HepG2 (cell line): ENCODE results near the gene SYCE3. TPM values are rescaled to one million over a fixed set of nuclear protein-coding genes. Genes with fewer than 3 reads are reported as not detected.

ENCODE experiments used
- YEATS4 ChIP-seq: sonication (generic); formaldehyde crosslinking; IDR thresholded peaks from 2 replicates; pipeline ENCODE4 v1.4.0; 2020; ENCODE audit warnings: missing genetic modification reagents, borderline replicate concordance
- ZNF674 ChIP-seq: sonication (generic); formaldehyde crosslinking; IDR thresholded peaks from 2 replicates; pipeline ENCODE4 v1.5.0; 2020; ENCODE audit warnings: low read depth, mild to moderate bottlenecking, missing genetic modification reagents
- polyA plus RNA-seq, 8 experiments: library from polyadenylated mRNA; depleted of rRNA in 3 of 8; stranded (reverse) in 7 of 8; unstranded in 1 of 8; fragments of >200 nt; fragmentation: Illumina TruSeq in 4 of 8; extraction: Trizol in 4 of 8; gene quantifications; 2 replicates each; pipeline versions ENCODE4 v1.2.1 to v1.2.3, GENCODE V29; 2011 to 2016; ENCODE audit warnings: low read depth in 4 of 8, missing spikeins in 1 of 8, mixed read lengths in 1 of 8; ENCODE audit not compliant: insufficient read depth in 1 of 8
- total RNA-seq, 5 experiments: library from RNA; depleted of rRNA; stranded (reverse); fragments of >200 nt; fragmentation: Illumina TruSeq; extraction: Trizol; gene quantifications; 2 replicates each; pipeline ENCODE4 v1.2.3, GENCODE V29; 2016; ENCODE audit warnings: low read depth in 1 of 5
- TF ChIP-seq, protein P1 (sequence below): sonication (generic); formaldehyde crosslinking; IDR thresholded peaks from 2 replicates; pipeline ENCODE4 v1.4.0; 2020; ENCODE audit warnings: missing genetic modification reagents
- TF ChIP-seq, protein P2 (sequence below): IDR thresholded peaks from 2 replicates; pipeline ENCODE4 v1.6.1; 2012; ENCODE audit warnings: low read length, improper control_type of control experiment
- TF ChIP-seq, protein P3 (sequence below): sonication (generic); formaldehyde crosslinking; IDR thresholded peaks from 2 replicates; pipeline ENCODE4 v1.4.0; 2020; ENCODE audit warnings: missing genetic modification reagents
- TF ChIP-seq, protein P4 (sequence below), 2 experiments: sonication (generic) in 1 of 2; formaldehyde crosslinking in 1 of 2; IDR thresholded peaks; 2 replicates each; pipeline versions ENCODE4 v1.4.0 to v1.6.1; 2016 to 2020; ENCODE audit warnings: borderline replicate concordance in 1 of 2, low read depth in 1 of 2, mild to moderate bottlenecking in 1 of 2, missing genetic modification reagents in 1 of 2
- TF ChIP-seq, protein P5 (sequence below): sonication (generic); formaldehyde crosslinking; IDR thresholded peaks from 2 replicates; pipeline ENCODE4 v1.8.0; 2022; ENCODE audit warnings: missing genetic modification reagents, mild to moderate bottlenecking, borderline replicate concordance
- TF ChIP-seq, protein P6 (sequence below): sonication (generic); formaldehyde crosslinking; IDR thresholded peaks from 2 replicates; pipeline ENCODE4 v1.8.1; 2023; ENCODE audit warnings: missing genetic modification reagents, mild to moderate bottlenecking, borderline replicate concordance

The SYCE3 gene
- total and polyA plus RNA-seq, 2 of the 13 experiments (the other 11 are each of a cell fraction or from before 2014, with no cell fraction given): not detected

DNA sequence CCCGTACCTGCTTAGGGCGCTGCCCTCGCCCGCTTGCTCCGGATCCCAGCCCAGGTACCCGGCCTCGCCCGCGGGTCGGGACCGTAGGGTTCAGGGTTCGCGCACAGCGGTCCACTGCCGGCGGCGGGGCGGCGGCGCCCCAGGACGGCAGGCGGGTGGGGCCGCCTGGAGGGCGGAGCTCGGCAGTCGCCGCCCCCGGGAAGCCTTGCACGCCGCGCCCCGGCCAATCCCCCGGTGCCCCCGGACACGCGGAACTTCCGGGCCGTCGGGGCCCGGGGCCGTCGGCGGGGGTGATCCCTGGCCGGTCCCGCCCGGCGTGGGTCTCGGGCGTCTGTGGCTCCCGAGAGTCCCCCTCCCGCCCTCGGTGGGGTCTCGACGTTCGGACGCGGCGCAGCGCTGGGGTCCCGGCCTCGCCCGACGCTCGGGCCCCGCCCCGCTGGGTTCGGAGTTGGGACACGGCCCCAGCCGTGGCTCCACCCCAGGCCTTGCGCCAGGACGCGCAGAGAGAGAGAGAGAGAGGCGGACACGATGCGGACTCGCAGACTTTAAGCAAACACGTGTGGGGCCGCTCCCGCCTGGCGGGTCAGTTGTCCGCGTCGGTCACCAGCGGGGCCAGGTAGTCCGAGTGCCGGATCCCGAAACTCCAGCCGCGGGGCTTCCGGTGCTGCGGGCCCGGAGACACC lies 32.7 kb downstream of the SYCE3 start, which contains the start of gene TYMP (continued):
- TF ChIP-seq, protein P1, sequence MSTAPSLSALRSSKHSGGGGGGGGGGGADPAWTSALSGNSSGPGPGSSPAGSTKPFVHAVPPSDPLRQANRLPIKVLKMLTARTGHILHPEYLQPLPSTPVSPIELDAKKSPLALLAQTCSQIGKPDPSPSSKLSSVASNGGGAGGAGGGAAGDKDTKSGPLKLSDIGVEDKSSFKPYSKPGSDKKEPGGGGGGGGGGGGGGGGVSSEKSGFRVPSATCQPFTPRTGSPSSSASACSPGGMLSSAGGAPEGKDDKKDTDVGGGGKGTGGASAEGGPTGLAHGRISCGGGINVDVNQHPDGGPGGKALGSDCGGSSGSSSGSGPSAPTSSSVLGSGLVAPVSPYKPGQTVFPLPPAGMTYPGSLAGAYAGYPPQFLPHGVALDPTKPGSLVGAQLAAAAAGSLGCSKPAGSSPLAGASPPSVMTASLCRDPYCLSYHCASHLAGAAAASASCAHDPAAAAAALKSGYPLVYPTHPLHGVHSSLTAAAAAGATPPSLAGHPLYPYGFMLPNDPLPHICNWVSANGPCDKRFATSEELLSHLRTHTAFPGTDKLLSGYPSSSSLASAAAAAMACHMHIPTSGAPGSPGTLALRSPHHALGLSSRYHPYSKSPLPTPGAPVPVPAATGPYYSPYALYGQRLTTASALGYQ (CRISPR knock-in tag): no peak
- TF ChIP-seq ZNF674 (CRISPR knock-in tag) (no peak), YEATS4 (CRISPR knock-in tag) (peak; percentile 76)
- TF ChIP-seq, protein P2, sequence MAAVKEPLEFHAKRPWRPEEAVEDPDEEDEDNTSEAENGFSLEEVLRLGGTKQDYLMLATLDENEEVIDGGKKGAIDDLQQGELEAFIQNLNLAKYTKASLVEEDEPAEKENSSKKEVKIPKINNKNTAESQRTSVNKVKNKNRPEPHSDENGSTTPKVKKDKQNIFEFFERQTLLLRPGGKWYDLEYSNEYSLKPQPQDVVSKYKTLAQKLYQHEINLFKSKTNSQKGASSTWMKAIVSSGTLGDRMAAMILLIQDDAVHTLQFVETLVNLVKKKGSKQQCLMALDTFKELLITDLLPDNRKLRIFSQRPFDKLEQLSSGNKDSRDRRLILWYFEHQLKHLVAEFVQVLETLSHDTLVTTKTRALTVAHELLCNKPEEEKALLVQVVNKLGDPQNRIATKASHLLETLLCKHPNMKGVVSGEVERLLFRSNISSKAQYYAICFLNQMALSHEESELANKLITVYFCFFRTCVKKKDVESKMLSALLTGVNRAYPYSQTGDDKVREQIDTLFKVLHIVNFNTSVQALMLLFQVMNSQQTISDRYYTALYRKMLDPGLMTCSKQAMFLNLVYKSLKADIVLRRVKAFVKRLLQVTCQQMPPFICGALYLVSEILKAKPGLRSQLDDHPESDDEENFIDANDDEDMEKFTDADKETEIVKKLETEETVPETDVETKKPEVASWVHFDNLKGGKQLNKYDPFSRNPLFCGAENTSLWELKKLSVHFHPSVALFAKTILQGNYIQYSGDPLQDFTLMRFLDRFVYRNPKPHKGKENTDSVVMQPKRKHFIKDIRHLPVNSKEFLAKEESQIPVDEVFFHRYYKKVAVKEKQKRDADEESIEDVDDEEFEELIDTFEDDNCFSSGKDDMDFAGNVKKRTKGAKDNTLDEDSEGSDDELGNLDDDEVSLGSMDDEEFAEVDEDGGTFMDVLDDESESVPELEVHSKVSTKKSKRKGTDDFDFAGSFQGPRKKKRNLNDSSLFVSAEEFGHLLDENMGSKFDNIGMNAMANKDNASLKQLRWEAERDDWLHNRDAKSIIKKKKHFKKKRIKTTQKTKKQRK: no peak
- TF ChIP-seq, protein P3, sequence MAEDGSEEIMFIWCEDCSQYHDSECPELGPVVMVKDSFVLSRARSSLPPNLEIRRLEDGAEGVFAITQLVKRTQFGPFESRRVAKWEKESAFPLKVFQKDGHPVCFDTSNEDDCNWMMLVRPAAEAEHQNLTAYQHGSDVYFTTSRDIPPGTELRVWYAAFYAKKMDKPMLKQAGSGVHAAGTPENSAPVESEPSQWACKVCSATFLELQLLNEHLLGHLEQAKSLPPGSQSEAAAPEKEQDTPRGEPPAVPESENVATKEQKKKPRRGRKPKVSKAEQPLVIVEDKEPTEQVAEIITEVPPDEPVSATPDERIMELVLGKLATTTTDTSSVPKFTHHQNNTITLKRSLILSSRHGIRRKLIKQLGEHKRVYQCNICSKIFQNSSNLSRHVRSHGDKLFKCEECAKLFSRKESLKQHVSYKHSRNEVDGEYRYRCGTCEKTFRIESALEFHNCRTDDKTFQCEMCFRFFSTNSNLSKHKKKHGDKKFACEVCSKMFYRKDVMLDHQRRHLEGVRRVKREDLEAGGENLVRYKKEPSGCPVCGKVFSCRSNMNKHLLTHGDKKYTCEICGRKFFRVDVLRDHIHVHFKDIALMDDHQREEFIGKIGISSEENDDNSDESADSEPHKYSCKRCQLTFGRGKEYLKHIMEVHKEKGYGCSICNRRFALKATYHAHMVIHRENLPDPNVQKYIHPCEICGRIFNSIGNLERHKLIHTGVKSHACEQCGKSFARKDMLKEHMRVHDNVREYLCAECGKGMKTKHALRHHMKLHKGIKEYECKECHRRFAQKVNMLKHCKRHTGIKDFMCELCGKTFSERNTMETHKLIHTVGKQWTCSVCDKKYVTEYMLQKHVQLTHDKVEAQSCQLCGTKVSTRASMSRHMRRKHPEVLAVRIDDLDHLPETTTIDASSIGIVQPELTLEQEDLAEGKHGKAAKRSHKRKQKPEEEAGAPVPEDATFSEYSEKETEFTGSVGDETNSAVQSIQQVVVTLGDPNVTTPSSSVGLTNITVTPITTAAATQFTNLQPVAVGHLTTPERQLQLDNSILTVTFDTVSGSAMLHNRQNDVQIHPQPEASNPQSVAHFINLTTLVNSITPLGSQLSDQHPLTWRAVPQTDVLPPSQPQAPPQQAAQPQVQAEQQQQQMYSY (CRISPR knock-in tag): peak; percentile 66; the same call in 1 of the 2 replicates
- TF ChIP-seq, protein P4, sequence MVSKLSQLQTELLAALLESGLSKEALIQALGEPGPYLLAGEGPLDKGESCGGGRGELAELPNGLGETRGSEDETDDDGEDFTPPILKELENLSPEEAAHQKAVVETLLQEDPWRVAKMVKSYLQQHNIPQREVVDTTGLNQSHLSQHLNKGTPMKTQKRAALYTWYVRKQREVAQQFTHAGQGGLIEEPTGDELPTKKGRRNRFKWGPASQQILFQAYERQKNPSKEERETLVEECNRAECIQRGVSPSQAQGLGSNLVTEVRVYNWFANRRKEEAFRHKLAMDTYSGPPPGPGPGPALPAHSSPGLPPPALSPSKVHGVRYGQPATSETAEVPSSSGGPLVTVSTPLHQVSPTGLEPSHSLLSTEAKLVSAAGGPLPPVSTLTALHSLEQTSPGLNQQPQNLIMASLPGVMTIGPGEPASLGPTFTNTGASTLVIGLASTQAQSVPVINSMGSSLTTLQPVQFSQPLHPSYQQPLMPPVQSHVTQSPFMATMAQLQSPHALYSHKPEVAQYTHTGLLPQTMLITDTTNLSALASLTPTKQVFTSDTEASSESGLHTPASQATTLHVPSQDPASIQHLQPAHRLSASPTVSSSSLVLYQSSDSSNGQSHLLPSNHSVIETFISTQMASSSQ (IDR thresholded peaks at IDR 0.05; ENCODE audit: low read depth): no peak
- TF ChIP-seq, protein P4 (CRISPR knock-in tag; IDR thresholded peaks at IDR 0.05; ENCODE audit: borderline replicate concordance): no peak
- TF ChIP-seq, protein P5, sequence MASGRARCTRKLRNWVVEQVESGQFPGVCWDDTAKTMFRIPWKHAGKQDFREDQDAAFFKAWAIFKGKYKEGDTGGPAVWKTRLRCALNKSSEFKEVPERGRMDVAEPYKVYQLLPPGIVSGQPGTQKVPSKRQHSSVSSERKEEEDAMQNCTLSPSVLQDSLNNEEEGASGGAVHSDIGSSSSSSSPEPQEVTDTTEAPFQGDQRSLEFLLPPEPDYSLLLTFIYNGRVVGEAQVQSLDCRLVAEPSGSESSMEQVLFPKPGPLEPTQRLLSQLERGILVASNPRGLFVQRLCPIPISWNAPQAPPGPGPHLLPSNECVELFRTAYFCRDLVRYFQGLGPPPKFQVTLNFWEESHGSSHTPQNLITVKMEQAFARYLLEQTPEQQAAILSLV (CRISPR knock-in tag): no peak; the same call in 1 of the 2 replicates
- TF ChIP-seq, protein P6, sequence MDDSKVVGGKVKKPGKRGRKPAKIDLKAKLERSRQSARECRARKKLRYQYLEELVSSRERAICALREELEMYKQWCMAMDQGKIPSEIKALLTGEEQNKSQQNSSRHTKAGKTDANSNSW: 0 out of 2 replicates have a peak, but pooled peaks have one; percentile 19
